DLD1 (cell line): ENCODE results near the gene PURB.
"Not testable (repeated sequence)": the region's sequence is repeated elsewhere in the genome, so short reads cannot be mapped to it uniquely, and the experiment has no call there.

Experiments used
- in situ Hi-C: cut with HindIII; loops from 2 replicates; pipeline ENCODE4 v1.10.0; 2017; ENCODE audit warnings: low sequenced_read_pairs

PURB gene

DNA sequence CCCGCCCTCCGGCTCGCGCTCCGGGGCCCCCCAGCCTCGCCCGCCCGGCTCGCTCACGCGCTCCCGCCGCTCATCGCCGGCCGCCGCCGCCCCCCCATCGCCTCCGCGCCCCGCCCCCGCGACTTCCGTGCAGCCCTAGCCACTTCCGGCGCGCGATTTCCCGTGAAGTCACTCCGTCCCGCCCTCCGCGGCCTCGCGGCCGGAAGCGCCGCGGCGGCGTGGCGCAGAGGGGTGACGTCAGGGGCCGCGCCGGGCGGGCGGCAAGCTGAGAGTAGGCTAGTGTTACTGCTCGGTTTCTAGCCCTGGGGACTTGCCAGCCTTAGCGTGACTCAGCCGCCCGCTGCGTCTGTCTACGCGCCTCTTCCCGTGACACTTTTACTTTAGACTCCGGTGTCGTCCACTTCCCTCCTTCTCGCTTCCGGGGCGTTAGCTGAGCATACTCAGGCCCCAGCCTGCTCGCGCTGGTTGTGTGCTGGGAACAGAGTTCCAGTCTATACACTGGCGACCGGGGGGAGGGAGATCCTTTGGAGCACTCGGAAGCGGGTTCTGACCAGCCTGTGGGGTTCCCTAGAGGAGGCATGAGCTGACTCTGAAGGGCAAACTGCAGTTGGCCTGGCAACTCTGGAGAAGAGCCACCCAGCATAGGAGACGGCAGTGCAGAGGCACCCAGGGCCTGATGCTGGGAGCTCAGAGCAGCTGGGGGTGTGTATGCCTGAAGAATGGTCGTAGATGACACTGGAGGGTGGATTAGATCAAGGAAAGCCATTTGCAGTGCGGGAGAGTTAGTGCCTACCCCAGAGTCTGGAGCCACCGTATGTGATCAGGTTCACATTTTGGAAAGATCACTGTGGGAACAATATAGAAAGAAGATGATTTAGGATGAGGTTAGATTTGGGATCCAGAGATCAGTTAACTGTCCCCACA, at the start of gene PURB:
TSS of gene PURB (minus strand) at position 137 of the 924 bp plus-strand sequence. CDS start 182 bp downstream, outside the sequence.
- in situ Hi-C loops, result no loop called here

- in situ Hi-C loops, result no loop called here
Measured at GRCh38 chr7:44935016-44935415, 49.7 kb upstream of the PURB start.

GRCh38 chr7:44934510-44934909, 49.2 kb upstream of the PURB start:
- in situ Hi-C loops, result not testable (repeated sequence)

GRCh38 chr7:44930921-44931320, 45.6 kb upstream of the PURB start:
- in situ Hi-C loops, result no loop called here

DNA sequence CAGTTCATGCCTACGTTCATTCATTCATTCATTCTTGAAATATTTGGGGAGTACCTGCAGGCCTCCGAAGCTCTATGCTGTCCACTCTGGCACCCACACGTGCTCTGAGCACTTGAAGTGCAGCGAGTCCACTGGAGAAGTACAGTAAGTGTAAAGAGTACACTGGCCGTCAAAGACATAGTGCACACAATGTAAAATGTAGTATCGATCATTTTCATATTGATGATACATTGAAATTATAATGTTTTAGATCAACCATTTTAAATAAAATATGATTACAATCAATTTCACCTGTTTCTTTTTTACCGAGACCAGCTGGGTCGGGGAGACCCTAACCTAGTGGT, 37.0 kb upstream of the PURB start:
- in situ Hi-C loops, result no loop called here

- in situ Hi-C loops, result no loop called here
Measured at GRCh38 chr7:44921607-44922350, 36.4 kb upstream of the PURB start.

DNA sequence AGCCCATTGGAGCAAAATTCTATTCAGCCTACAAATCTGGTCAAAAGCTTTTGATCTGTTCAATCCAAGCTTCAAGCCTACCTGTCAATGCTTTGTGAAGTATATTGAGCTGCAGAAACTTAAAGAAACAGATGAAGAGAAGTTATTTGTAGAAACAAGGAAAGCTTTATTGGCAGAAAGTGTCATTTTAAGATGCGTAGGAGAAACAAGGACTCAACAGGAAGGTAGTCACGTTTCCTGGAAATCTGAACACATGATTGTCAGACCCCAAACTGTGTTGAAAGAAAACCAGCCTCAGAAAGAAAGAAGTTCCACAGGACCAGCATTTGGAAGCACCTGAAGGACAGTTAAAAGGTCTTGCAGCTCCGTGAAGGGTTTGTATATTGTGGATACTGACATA, 34.8 kb upstream of the PURB start:
- in situ Hi-C loops, result no loop called here

DNA sequence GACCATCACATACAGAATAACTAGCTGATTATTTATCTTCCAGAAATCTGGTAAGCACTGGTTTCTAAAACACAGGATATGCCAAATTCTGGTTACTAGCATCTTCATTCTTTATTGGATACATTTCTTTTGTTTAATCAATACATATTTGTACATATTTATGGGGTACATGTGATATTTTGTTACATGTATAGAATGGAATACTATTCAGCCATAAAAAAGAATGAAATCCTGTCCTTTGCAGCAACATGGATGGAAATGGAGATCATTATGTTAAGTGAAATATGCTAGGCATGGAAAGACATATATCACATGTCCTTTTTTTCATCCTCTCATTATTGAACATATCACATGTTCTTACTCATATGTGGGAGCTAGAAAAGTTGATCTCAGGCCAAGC, 32.7 kb upstream of the PURB start:
- in situ Hi-C loops, result no loop called here

GRCh38 chr7:44917465-44917864, 32.1 kb upstream of the PURB start:
- in situ Hi-C loops, result no loop called here

DNA sequence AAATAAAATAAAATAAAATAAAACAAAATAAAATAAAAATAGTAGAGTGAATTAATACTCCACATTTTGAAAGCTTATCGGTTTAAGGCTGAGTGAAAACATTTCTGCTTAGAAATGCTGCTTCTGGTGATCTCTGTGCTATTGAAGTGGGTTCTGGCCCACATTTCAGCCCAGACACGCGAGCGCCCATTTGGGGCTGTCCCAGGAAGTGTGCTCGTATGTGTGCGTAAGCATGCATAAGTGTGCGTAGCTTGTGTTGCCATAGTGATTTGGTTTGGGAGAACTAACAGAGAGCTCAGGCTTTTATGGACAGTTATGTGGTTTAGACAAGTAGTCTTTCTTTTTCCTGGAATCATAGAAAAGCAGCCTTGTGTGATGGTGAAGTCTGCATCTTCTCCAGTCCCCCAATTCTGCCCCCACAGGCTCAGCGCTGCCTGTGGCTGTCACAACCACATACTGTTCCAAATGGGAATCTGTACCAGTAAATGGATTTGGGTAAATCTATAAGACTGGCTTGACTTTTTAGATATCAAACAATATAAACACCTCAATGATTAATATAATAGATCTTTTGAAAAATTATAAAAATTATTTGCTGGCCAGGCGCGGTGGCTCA, 29.8 kb upstream of the PURB start:
- in situ Hi-C loops, result no loop called here

GRCh38 chr7:44912775-44913347, 27.5 kb upstream of the PURB start:
- in situ Hi-C loops, result no loop called here

DNA sequence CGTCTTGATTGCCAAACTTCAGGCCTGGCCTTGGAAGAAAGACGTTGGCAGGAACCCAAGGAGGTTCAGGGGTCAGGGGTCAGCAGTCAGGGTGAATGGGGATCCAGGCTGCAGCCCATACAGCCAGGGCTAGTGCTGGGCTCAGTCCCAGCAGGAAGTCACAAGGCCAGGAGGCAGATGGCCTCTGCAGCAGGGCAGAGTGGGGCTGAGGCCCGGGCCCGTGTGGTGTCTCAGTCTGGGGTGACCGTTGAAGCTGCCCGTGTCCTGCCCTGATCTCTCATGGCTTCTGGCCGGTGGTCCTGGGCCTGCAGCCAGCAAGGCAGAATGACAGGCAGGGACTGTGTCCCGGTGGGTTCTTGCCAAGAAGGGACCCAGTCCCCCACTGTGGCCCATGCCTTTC, 26.6 kb upstream of the PURB start:
- in situ Hi-C loops, result no loop called here

DNA sequence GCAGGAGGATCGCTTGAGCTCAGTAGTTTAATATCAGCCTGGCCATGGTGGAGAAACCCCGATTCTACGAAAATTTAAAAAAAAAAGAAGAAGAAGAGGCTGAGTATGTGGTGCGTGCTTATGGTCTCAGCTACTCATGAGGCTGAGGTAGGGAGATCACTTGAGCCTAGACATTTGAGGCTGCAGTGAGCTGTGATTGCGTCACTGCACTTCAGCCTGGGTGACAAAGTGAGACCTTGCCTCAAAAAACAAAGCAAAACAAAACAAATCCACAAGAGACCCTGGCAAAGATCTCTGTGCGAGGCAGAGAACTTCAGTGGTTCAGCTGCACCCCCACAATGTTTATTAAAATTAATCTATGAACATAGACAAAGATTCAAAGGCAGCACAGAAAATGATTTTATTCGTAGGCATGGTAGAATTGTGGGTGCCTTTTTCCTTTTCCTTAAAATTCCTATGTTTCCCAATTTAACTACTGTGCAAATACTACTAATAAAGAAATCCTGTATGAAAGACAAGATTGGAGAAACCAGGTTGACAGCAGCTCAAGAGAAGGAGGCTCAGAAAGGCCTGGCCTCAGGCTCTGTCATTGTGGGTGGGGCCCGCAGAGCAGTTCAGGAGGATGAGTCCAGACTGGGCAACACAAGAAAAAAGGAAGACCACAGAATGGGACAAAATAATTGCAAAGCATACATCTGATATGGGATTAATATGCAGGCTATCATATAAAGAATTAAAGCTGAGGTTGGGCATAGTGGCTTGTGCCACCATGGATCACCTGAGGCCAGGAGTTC, 24.5 kb upstream of the PURB start:
- in situ Hi-C loops, result no loop called here

- in situ Hi-C loops, result no loop called here
Measured at GRCh38 chr7:44906965-44907364, 21.6 kb upstream of the PURB start.

GRCh38 chr7:44905002-44905635, 19.8 kb upstream of the PURB start:
- in situ Hi-C loops, result no loop called here

GRCh38 chr7:44899443-44899842, 14.1 kb upstream of the PURB start:
- in situ Hi-C loops, result no loop called here

DNA sequence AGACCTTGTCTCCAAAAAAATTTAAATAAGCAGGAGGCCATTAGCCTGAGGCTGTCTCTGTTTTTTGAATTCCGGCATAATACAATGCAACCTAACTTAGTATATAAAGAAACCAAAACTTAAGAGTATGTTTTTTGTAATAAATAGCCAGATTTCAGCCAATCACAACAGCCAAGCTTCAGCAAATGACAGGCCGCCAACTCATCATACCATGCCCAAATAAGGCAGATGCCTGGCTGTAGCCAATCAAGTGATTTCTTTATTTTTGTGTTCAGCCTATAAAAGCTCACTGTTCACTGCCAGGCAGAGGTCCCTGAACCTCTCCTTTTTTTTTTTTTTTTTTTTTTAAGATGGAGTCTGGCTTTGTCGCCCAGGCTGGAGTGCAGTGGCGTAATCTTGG, 12.7 kb upstream of the PURB start:
- in situ Hi-C loops, result no loop called here

DNA sequence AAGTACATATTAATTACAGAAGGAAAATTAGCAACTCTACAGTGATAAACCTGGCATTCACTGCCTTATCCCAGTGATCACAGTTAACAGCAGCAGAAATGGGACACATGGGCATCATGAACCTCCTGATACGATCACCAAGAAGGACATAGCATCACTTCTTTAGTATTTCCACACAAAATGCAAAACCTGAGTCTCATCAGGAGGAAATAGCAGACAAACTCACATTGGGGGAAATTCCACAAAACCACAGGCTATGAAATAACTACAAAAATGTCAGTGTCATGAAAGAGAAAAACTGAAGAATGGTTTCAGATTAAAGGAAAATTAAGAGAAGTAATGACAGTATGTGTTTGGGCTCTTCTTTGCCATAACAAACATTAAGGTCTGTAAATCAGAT, 12.0 kb upstream of the PURB start:
- in situ Hi-C loops, result no loop called here

- in situ Hi-C loops, result no loop called here
Measured at GRCh38 chr7:44894888-44895580, 9.7 kb upstream of the PURB start.
